GM12801 (cell line): ENCODE data around the gene PCF11.

Source experiments
- CTCF ChIP-seq: IDR thresholded peaks from one replicate; pipeline ENCODE4 v1.5.1; 2011; ENCODE audit warnings: control low read depth; ENCODE audit not compliant: insufficient read length; ENCODE audit errors: extremely low read depth

Gene PCF11

GRCh38 chr11:83156996-83157593 is at the start of gene PCF11:
Gene PCF11 (plus strand): TSS chr11:83157131. CDS start chr11:83157440, 309 bp downstream.
- TF ChIP-seq CTCF, result no peak

GRCh38 chr11:83112886-83113285 is 44.0 kb upstream of the PCF11 start:
- no peak for TF ChIP-seq CTCF

- no peak for TF ChIP-seq CTCF
Measured at GRCh38 chr11:83115026-83115425, 41.9 kb upstream of the PCF11 start.

- TF ChIP-seq CTCF, result no peak
Measured at GRCh38 chr11:83115551-83115950, 41.4 kb upstream of the PCF11 start.

- no peak for TF ChIP-seq CTCF
Measured at GRCh38 chr11:83116015-83116641, 40.8 kb upstream of the PCF11 start.

- TF ChIP-seq CTCF, result no peak
Measured at GRCh38 chr11:83118814-83119213, 38.1 kb upstream of the PCF11 start.

- TF ChIP-seq CTCF, result no peak
Measured at GRCh38 chr11:83119216-83119615, 37.7 kb upstream of the PCF11 start.
